Activated T-cell treated with anti-CD3 and anti-CD28 coated beads, Interleukin-2, amount 50 U/mL, for 48 hours (primary cell): Measurements from ENCODE around the gene KRTDAP.

Experiments used
- DNase-seq, 2 experiments: peaks; one replicate each; pipeline ENCODE4 v3.0.0-alpha.2; 2020

The KRTDAP gene

GRCh38 chr19:35490364-35490763 lies at the start of gene KRTDAP:
Gene KRTDAP, minus strand, starts transcription at chr19:35490464. Its CDS starts 22 bp downstream, at chr19:35490442.
- DNase-seq, result no peak

GRCh38 chr19:35539850-35540249 lies 49.6 kb upstream of the KRTDAP start:
- DNase-seq, result no peak

GRCh38 chr19:35539314-35539713 lies 49.0 kb upstream of the KRTDAP start:
- no peak for DNase-seq

- DNase-seq, result no peak
These were observed 44.7 kb upstream of the KRTDAP start for GRCh38 chr19:35534803-35535480.

- peak; percentile 58 to 60 for DNase-seq
These were observed 43.6 kb upstream of the KRTDAP start for GRCh38 chr19:35533822-35534392.

GRCh38 chr19:35533201-35533821 lies 43.0 kb upstream of the KRTDAP start, which contains the start of gene GAPDHS:
Gene GAPDHS, plus strand, starts transcription at chr19:35533456. Its CDS starts 72 bp downstream, at chr19:35533528.
- no peak for DNase-seq

GRCh38 chr19:35531291-35531690 lies 41.0 kb upstream of the KRTDAP start:
- DNase-seq, result no peak

- DNase-seq, result no peak
These were observed 39.3 kb upstream of the KRTDAP start for GRCh38 chr19:35529241-35530218.

GRCh38 chr19:35528218-35529038 lies 38.2 kb upstream of the KRTDAP start, which contains the start of gene SBSN:
Gene SBSN, minus strand, starts transcription at chr19:35528311. Its CDS starts 30 bp downstream, at chr19:35528281.
- no peak for DNase-seq

GRCh38 chr19:35525873-35526272 lies 35.6 kb upstream of the KRTDAP start:
- no peak for DNase-seq

- DNase-seq, result no peak
These were observed 34.0 kb upstream of the KRTDAP start for GRCh38 chr19:35524181-35524837.

GRCh38 chr19:35522745-35523327 lies 32.6 kb upstream of the KRTDAP start:
- no peak for DNase-seq

- DNase-seq, result no peak
These were observed 31.0 kb upstream of the KRTDAP start for GRCh38 chr19:35521124-35521743.

GRCh38 chr19:35519291-35519690 lies 29.0 kb upstream of the KRTDAP start:
- DNase-seq, result no peak

- no peak for DNase-seq
These were observed 28.0 kb upstream of the KRTDAP start for GRCh38 chr19:35518313-35518712.

GRCh38 chr19:35517342-35517741 lies 27.1 kb upstream of the KRTDAP start:
- no peak for DNase-seq

- no peak for DNase-seq
These were observed 26.0 kb upstream of the KRTDAP start for GRCh38 chr19:35516310-35516709.

GRCh38 chr19:35514282-35514809 lies 24.1 kb upstream of the KRTDAP start:
- DNase-seq, result no peak

GRCh38 chr19:35513628-35514281 lies 23.5 kb upstream of the KRTDAP start, which contains the start of gene DMKN:
Gene DMKN, minus strand, starts transcription at chr19:35513649. Its CDS starts 174 bp downstream, at chr19:35513475.
- DNase-seq, result no peak
